HepG2 (cell line): ENCODE data around the gene CACNA1D. TPM values are rescaled to one million over a fixed set of nuclear protein-coding genes. Genes with fewer than 3 reads are reported as not detected.

Source experiments
- ATAC-seq: fragments of 200-7000 bp; cut with Tn5 transposase; 3 replicates; pipeline ENCODE4 v1.9.1; 2020; ENCODE audit warnings: mild to moderate bottlenecking, moderate library complexity
- BruUV-seq: library from RNA; stranded (reverse); fragments of 400-500 nt; replicated peaks from 2 replicates; lab custom pipeline; 2021; lab: Mats Ljungman, UMichigan
- CTCF ChIA-PET: fragments of 300-600 bp; formaldehyde crosslinking; extraction: SDS; loops from one replicate; lab custom pipeline; 2021; ENCODE audit warnings: low total read pairs, inconsistent platforms, low intra/inter-chr PET ratio; lab: Yijun Ruan, JAX
- POLR2A ChIA-PET: fragments of 350-600 bp; sonication (Branson Sonifier 250); formaldehyde crosslinking; loops from one replicate; lab custom pipeline; 2020; ENCODE audit warnings: antibody characterized with exemption, inconsistent platforms; lab: Yijun Ruan, JAX
- DNase-seq: peaks from one replicate; pipeline ENCODE4 v3.0.0-alpha.2; 2015; ENCODE audit warnings: low spot score
- FAIRE-seq: peaks from 3 replicates; lab custom pipeline; 2011; peaks lifted over from hg19 to GRCh38; lab: Jason Lieb, UNC
- H2AFZ ChIP-seq: one replicate; pipeline ENCODE4 v1.6.1; 2011; ENCODE audit warnings: low read length, inconsistent platforms
- H3K27ac ChIP-seq: fragments of 300-600 bp; 3 replicates; pipeline ENCODE4 v1.8.0; 2011; ENCODE audit warnings: mixed run types, mild to moderate bottlenecking, mixed read lengths, low read length, inconsistent platforms; ENCODE audit not compliant: insufficient read depth; ENCODE audit errors: extremely low read length
- H3K27me3 ChIP-seq, 2 experiments: fragments of 200-600 bp in 1 of 2; 2 replicates in 1 of 2; 3 replicates in 1 of 2; pipeline versions ENCODE4 v1.6.0 to v1.8.0; 2011; ENCODE audit warnings: low read length in 2 of 2, mild to moderate bottlenecking in 2 of 2, moderate library complexity in 2 of 2, inconsistent platforms in 1 of 2; ENCODE audit not compliant: insufficient read depth in 2 of 2, control insufficient read depth in 1 of 2
- H3K36me3 ChIP-seq, 2 experiments: fragments of 200-600 bp in 1 of 2; replicated peaks in 1 of 2; 2 replicates in 1 of 2; 3 replicates in 1 of 2; pipeline versions ENCODE4 v1.5.1 to v1.8.0; 2011; ENCODE audit warnings: low read length in 2 of 2, inconsistent platforms in 1 of 2; ENCODE audit not compliant: insufficient read depth in 2 of 2, control insufficient read depth in 1 of 2
- H3K4me1 ChIP-seq: 2 replicates; pipeline ENCODE4 v1.5.1; 2012; ENCODE audit warnings: low read length, inconsistent platforms; ENCODE audit not compliant: insufficient read depth
- H3K4me2 ChIP-seq: 2 replicates; pipeline ENCODE4 v1.6.0; 2011; ENCODE audit warnings: low read depth, low read length, inconsistent platforms
- H3K4me3 ChIP-seq, 3 experiments: fragments of 200-600 bp in 1 of 3; sonication (generic), shearing (Covaris generic) in 1 of 3; replicated peaks in 1 of 3; 2 replicates each; pipeline ENCODE4 v1.5.1; 2011 to 2016; ENCODE audit warnings: low read length in 3 of 3, inconsistent platforms in 2 of 3, low read depth in 2 of 3, mild to moderate bottlenecking in 2 of 3, control low read depth in 1 of 3, mixed read lengths in 1 of 3; ENCODE audit not compliant: insufficient read depth in 1 of 3
- H3K79me2 ChIP-seq: one replicate; pipeline ENCODE4 v1.6.1; 2011; ENCODE audit warnings: low read length, inconsistent platforms; ENCODE audit not compliant: insufficient read depth
- H3K9ac ChIP-seq: 2 replicates; pipeline ENCODE4 v1.6.0; 2011; ENCODE audit warnings: mild to moderate bottlenecking, low read depth, low read length, inconsistent platforms; ENCODE audit not compliant: insufficient read depth
- H3K9me3 ChIP-seq: 2 replicates; pipeline ENCODE4 v1.5.1; 2012; ENCODE audit warnings: mild to moderate bottlenecking, low read length
- H4K20me1 ChIP-seq: 2 replicates; pipeline ENCODE4 v1.6.0; 2011; ENCODE audit warnings: inconsistent platforms, mild to moderate bottlenecking, low read length, moderate library complexity; ENCODE audit not compliant: insufficient read depth
- ATF7-NPFF ChIP-seq: sonication (generic); formaldehyde crosslinking; IDR thresholded peaks from 2 replicates; pipeline ENCODE4 v1.8.1; 2023; ENCODE audit warnings: mild to moderate bottlenecking, low read depth, missing genetic modification reagents, moderate library complexity
- FLYWCH1 ChIP-seq: sonication (generic); formaldehyde crosslinking; IDR thresholded peaks from 2 replicates; pipeline ENCODE4 v1.8.1; 2023; ENCODE audit warnings: mild to moderate bottlenecking, missing genetic modification reagents
- GFI1 ChIP-seq: sonication (generic); formaldehyde crosslinking; IDR thresholded peaks from 2 replicates; pipeline ENCODE4 v1.5.0; 2020; ENCODE audit warnings: missing genetic modification reagents, mild to moderate bottlenecking, borderline replicate concordance
- KAT7 ChIP-seq: IDR thresholded peaks from 2 replicates; pipeline ENCODE4 v1.6.1; 2018; ENCODE audit warnings: borderline replicate concordance, missing compliant biosample characterization
- PRPF4 ChIP-seq: fragments of 200-400 bp; formaldehyde crosslinking; IDR thresholded peaks from 2 replicates; pipeline ENCODE4 v1.6.1; 2016; ENCODE audit warnings: low read length, low read depth; ENCODE audit not compliant: poor library complexity, severe bottlenecking
- RXRA ChIP-seq: sonication (generic); formaldehyde crosslinking; IDR thresholded peaks from 2 replicates; pipeline ENCODE4 v1.5.1; 2020; ENCODE audit warnings: missing genetic modification reagents
- SIN3A ChIP-seq: IDR thresholded peaks from 2 replicates; pipeline ENCODE4 v1.6.1; 2011; ENCODE audit warnings: low read depth, mild to moderate bottlenecking, control low read depth, low read length, borderline replicate concordance
- SUZ12 ChIP-seq: fragments of 150-350 bp; IDR thresholded peaks from 2 replicates; pipeline ENCODE4 v1.6.1; 2014; ENCODE audit warnings: low read depth, low read length
- ZFP36L1 ChIP-seq: sonication (generic); formaldehyde crosslinking; IDR thresholded peaks from 2 replicates; pipeline ENCODE4 v1.8.0; 2022; ENCODE audit warnings: mild to moderate bottlenecking, missing genetic modification reagents, moderate library complexity
- ZNF839 ChIP-seq: sonication (generic); formaldehyde crosslinking; IDR thresholded peaks from 2 replicates; pipeline ENCODE4 v1.4.0; 2020; ENCODE audit warnings: missing genetic modification reagents, mild to moderate bottlenecking, borderline replicate concordance
- ZSCAN9 ChIP-seq: IDR thresholded peaks from 2 replicates; pipeline ENCODE4 v1.6.1; 2016; ENCODE audit warnings: borderline replicate concordance
- WGBS: methylation state at CpG from one replicate; pipeline ENCODE4 v1.1.6; 2017; ENCODE audit warnings: low lambda C conversion rate; 5-methylcytosine and 5-hydroxymethylcytosine counted together
- in situ Hi-C: cut with HindIII; loops from 2 replicates; pipeline ENCODE4 v1.10.0; 2017; ENCODE audit warnings: low pct_unique_long_range_greater_than_20kb; ENCODE audit not compliant: extremely low pct_ligation_motif_present
- intact Hi-C: fragments of 100-400 bp; cut with micrococcal nuclease; formaldehyde crosslinking; loops from one replicate; pipeline ENCODE4 v1.10.0; 2022; ENCODE audit not compliant: unreplicated experiment
- polyA plus RNA-seq, 8 experiments: library from polyadenylated mRNA; depleted of rRNA in 3 of 8; stranded (reverse) in 7 of 8; unstranded in 1 of 8; fragments of >200 nt; fragmentation: Illumina TruSeq in 4 of 8; extraction: Trizol in 4 of 8; gene quantifications; 2 replicates each; pipeline versions ENCODE4 v1.2.1 to v1.2.3, GENCODE V29; 2011 to 2016; ENCODE audit warnings: low read depth in 4 of 8, missing spikeins in 1 of 8, mixed read lengths in 1 of 8; ENCODE audit not compliant: insufficient read depth in 1 of 8
- total RNA-seq, 5 experiments: library from RNA; depleted of rRNA; stranded (reverse); fragments of >200 nt; fragmentation: Illumina TruSeq; extraction: Trizol; gene quantifications; 2 replicates each; pipeline ENCODE4 v1.2.3, GENCODE V29; 2016; ENCODE audit warnings: low read depth in 1 of 5
- TF ChIP-seq, protein P1 (sequence below), 2 experiments: sonication (generic) in 1 of 2; formaldehyde crosslinking in 1 of 2; IDR thresholded peaks; 2 replicates each; pipeline versions ENCODE4 v1.4.0 to v1.6.1; 2018 to 2020; ENCODE audit warnings: missing genetic modification reagents in 2 of 2, borderline replicate concordance in 1 of 2, low read depth in 1 of 2, mild to moderate bottlenecking in 1 of 2, missing biosample characterization in 1 of 2
- TF ChIP-seq, protein P2 (sequence below): sonication (generic); formaldehyde crosslinking; IDR thresholded peaks from 2 replicates; pipeline ENCODE4 v1.4.0; 2020; ENCODE audit warnings: mild to moderate bottlenecking, missing genetic modification reagents, borderline replicate concordance
- TF ChIP-seq, protein P3 (sequence below): sonication (generic); formaldehyde crosslinking; IDR thresholded peaks from 2 replicates; pipeline ENCODE4 v1.4.0; 2020; ENCODE audit warnings: missing genetic modification reagents, borderline replicate concordance
- TF ChIP-seq, protein P4 (sequence below): sonication (generic); formaldehyde crosslinking; IDR thresholded peaks from 2 replicates; pipeline ENCODE4 v1.5.0; 2020; ENCODE audit warnings: missing genetic modification reagents
- TF ChIP-seq, protein P5 (sequence below): sonication (generic); formaldehyde crosslinking; IDR thresholded peaks from 2 replicates; pipeline ENCODE4 v1.4.0; 2020; ENCODE audit warnings: missing genetic modification reagents

CACNA1D gene
- total and polyA plus RNA-seq, 2 of the 13 experiments (the other 11 are each of a cell fraction or from before 2014, with no cell fraction given): 0.26 to 0.38 TPM

DNA sequence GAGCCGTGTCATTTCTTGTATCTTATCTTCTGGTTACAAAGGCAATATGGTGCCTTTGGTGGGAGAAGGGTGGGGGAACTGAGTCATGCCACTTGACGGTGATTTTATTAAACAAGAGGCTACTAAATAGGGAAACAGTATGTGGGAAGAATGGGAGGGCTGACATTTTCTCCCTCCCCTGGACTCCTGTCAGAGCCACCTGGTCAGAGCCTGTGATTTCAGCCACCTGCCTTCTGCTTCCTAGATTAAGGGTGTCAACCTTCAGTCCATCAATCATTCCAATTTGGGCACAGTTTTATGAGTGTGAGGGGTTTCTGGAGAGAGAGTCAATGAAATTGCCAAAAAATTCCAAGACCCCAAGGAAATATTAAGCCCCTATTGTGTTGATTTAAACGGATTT lies 264.4 kb downstream of the CACNA1D start:
- no peaks in the 10 kb centered on the region for H3K4me1 ChIP-seq
- no peak overlapping the region for H3K4me2 ChIP-seq
- H3K27ac ChIP-seq: no peak overlapping the region
- ChIA-PET CTCF (no interaction called here), POLR2A (no interaction called here)
- no peaks in the 10 kb centered on the region for H3K9me3 ChIP-seq
- no peaks in the 10 kb centered on the region for H3K27me3 ChIP-seq
- in situ Hi-C loops (no loop called here), intact Hi-C loops (no loop called here)
- WGBS: 39% methylated on average over 3 of the region's 3 CpGs
- no peak overlapping the region for H3K4me3 ChIP-seq
- no peak overlapping the region for H3K9ac ChIP-seq
- H3K36me3 ChIP-seq: no peaks in the 10 kb centered on the region
- H4K20me1 ChIP-seq: no peaks in the 10 kb centered on the region
- no peak overlapping the region for H2AFZ ChIP-seq
- BruUV-seq: no TSS peak
- FAIRE-seq (no peak), ATAC-seq (no peak), DNase-seq (no peak)
- no peaks in the 10 kb centered on the region for H3K79me2 ChIP-seq
- TF ChIP-seq KAT7: no peak
- no peak for TF ChIP-seq SUZ12
- TF ChIP-seq, protein P1, sequence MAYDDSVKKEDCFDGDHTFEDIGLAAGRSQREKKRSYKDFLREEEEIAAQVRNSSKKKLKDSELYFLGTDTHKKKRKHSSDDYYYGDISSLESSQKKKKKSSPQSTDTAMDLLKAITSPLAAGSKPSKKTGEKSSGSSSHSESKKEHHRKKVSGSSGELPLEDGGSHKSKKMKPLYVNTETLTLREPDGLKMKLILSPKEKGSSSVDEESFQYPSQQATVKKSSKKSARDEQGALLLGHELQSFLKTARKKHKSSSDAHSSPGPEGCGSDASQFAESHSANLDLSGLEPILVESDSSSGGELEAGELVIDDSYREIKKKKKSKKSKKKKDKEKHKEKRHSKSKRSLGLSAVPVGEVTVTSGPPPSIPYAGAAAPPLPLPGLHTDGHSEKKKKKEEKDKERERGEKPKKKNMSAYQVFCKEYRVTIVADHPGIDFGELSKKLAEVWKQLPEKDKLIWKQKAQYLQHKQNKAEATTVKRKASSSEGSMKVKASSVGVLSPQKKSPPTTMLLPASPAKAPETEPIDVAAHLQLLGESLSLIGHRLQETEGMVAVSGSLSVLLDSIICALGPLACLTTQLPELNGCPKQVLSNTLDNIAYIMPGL (CRISPR knock-in tag; IDR thresholded peaks at IDR 0.05; ENCODE audit: borderline replicate concordance in 1 of 2, low read depth in 1 of 2): no peak
- TF ChIP-seq SIN3A: no peak
- TF ChIP-seq, protein P2, sequence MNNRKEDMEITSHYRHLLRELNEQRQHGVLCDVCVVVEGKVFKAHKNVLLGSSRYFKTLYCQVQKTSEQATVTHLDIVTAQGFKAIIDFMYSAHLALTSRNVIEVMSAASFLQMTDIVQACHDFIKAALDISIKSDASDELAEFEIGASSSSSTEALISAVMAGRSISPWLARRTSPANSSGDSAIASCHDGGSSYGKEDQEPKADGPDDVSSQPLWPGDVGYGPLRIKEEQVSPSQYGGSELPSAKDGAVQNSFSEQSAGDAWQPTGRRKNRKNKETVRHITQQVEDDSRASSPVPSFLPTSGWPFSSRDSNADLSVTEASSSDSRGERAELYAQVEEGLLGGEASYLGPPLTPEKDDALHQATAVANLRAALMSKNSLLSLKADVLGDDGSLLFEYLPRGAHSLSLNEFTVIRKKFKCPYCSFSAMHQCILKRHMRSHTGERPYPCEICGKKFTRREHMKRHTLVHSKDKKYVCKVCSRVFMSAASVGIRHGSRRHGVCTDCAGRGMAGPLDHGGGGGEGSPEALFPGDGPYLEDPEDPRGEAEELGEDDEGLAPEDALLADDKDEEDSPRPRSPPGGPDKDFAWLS (CRISPR knock-in tag): no peak
- no peak for TF ChIP-seq ZSCAN9
- TF ChIP-seq, protein P3, sequence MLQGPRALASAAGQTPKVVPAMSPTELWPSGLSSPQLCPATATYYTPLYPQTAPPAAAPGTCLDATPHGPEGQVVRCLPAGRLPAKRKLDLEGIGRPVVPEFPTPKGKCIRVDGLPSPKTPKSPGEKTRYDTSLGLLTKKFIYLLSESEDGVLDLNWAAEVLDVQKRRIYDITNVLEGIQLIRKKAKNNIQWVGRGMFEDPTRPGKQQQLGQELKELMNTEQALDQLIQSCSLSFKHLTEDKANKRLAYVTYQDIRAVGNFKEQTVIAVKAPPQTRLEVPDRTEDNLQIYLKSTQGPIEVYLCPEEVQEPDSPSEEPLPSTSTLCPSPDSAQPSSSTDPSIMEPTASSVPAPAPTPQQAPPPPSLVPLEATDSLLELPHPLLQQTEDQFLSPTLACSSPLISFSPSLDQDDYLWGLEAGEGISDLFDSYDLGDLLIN (CRISPR knock-in tag): no peak
- TF ChIP-seq, protein P4, sequence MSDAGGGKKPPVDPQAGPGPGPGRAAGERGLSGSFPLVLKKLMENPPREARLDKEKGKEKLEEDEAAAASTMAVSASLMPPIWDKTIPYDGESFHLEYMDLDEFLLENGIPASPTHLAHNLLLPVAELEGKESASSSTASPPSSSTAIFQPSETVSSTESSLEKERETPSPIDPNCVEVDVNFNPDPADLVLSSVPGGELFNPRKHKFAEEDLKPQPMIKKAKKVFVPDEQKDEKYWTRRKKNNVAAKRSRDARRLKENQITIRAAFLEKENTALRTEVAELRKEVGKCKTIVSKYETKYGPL (CRISPR knock-in tag): no peak
- no peak for TF ChIP-seq ATF7-NPFF (CRISPR knock-in tag)
- TF ChIP-seq PRPF4: no peak
- no peak for TF ChIP-seq FLYWCH1
- TF ChIP-seq, protein P5, sequence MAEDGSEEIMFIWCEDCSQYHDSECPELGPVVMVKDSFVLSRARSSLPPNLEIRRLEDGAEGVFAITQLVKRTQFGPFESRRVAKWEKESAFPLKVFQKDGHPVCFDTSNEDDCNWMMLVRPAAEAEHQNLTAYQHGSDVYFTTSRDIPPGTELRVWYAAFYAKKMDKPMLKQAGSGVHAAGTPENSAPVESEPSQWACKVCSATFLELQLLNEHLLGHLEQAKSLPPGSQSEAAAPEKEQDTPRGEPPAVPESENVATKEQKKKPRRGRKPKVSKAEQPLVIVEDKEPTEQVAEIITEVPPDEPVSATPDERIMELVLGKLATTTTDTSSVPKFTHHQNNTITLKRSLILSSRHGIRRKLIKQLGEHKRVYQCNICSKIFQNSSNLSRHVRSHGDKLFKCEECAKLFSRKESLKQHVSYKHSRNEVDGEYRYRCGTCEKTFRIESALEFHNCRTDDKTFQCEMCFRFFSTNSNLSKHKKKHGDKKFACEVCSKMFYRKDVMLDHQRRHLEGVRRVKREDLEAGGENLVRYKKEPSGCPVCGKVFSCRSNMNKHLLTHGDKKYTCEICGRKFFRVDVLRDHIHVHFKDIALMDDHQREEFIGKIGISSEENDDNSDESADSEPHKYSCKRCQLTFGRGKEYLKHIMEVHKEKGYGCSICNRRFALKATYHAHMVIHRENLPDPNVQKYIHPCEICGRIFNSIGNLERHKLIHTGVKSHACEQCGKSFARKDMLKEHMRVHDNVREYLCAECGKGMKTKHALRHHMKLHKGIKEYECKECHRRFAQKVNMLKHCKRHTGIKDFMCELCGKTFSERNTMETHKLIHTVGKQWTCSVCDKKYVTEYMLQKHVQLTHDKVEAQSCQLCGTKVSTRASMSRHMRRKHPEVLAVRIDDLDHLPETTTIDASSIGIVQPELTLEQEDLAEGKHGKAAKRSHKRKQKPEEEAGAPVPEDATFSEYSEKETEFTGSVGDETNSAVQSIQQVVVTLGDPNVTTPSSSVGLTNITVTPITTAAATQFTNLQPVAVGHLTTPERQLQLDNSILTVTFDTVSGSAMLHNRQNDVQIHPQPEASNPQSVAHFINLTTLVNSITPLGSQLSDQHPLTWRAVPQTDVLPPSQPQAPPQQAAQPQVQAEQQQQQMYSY: no peak
- TF ChIP-seq RXRA: no peak
- no peak for TF ChIP-seq GFI1 (CRISPR knock-in tag)
- TF ChIP-seq ZNF839: no peak
- TF ChIP-seq ZFP36L1 (CRISPR knock-in tag): no peak
